Fibroblast of villous mesenchyme (primary cell): Measurements from ENCODE around the gene CHD9. TPM values are rescaled to one million over a fixed set of nuclear protein-coding genes. Genes with fewer than 3 reads are reported as not detected.
A peak's percentile ranks its signal among the peaks of the same experiment; 100 is the strongest.

ENCODE experiments used
- DNase-seq: peaks from one replicate; pipeline ENCODE4 v3.0.0-alpha.2; 2010; ENCODE audit warnings: low read depth
- H3K4me3 ChIP-seq: 2 replicates; pipeline ENCODE4 v1.5.1; 2011; ENCODE audit warnings: low read depth, mild to moderate bottlenecking, low read length
- CTCF ChIP-seq: IDR thresholded peaks from 2 replicates; pipeline ENCODE4 v1.5.1; 2012; ENCODE audit warnings: low read depth, mild to moderate bottlenecking, low read length; ENCODE audit not compliant: insufficient read depth
- total RNA-seq: library from RNA; depleted of rRNA; stranded (reverse); fragments of >200 nt; gene quantifications from 2 replicates; pipeline ENCODE4 v1.2.3, GENCODE V29; 2012

CHD9 gene
- total RNA-seq, 1 donor, result 102 TPM

DNA sequence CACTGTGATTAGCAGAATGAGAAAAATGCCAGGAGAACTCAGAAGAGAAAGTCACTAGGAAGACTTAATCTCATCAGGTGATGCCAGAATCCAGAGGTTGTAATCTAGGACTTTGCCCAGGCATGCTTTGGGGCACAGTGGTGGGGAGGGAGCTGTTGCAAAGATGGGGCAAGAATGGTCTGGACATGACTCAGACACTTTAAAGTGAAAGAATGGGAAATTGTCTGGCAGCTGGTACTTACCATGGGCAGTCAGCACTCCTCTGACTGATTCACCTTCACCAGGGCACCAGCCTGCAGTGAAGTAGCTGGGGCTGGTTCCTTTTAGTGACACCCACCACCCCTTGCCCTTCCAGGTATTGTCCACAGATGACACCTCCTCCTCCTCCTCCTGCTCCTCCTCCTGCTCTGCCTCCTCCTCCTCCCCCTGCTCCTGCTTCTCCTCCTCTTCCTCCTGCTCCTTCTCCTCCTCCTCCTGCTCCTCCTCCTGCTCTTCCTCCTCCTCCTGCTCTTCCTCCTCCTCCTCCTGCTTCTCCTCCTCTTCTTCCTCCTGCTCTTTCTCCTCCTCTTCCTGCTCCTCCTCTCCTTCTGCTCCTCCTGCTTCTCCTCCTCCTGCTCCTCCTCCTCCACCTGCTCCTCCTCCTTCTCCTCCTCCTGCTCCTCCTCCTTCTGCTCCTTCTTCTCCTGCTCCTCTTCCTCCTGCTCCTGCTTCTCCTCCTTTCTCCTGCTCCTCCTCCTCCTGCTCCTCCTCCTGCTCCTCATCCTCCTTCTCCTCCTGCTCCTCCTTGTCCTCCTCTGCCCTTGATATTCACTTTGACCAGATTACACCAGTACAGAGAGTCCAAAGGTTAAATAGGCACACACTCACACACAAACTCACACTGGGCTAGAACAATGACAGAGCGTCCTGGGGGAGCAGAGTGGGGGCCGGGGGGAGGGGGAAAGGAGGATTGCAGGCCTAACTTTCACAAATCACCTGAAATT, 2.0 kb upstream of the CHD9 start, which contains the start of gene CHD9NB:
Gene CHD9NB (minus strand): TSS at position 379 of the 983 bp plus-strand sequence. CDS start 8,739 bp downstream, outside the sequence.
- peak; percentile 91 for DNase-seq
- peak within 1 kb of the TSS; percentile 56 for H3K4me3 ChIP-seq
- TF ChIP-seq CTCF, result no peak

DNA sequence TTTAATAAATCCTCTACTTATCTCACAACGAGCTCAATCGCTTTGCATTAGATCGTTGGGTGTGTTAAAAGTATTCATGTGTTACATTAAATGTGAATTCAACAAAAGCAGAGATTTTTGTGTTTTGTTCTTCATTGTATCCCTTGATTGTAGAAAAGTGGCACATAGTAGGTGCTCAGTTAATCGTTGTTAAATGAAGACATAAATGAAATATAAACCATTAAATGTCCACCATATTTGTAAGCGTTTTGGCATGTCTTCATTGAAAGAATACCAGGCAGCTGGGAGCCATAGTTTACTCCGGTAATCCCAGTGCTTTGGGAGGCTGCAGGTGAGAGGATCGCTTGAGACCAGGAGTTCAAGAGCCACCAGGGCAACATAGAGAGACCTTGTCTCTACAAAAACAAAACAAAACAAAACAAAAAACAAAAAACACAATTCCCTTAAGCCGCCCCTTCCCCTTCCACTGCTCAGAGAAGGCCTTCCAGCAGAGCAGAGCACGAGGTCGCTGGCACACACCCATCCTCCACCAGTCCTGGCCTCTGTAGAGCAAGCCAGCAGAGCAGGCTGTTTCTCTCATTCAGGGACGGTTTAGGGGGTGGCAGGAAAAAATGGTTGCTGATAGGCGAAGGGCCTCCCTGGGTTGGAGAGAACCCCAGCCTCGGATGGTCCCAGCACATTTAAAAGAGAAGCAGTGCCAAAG, 673 bp upstream of the CHD9 start:
- DNase-seq, result no peak
- TF ChIP-seq CTCF, result no peak
- peak overlapping the region; percentile 61 for H3K4me3 ChIP-seq

GRCh38 chr16:53055541-53056391, 975 bp downstream of the CHD9 start:
- peak overlapping the region; percentile 61 for H3K4me3 ChIP-seq

DNA sequence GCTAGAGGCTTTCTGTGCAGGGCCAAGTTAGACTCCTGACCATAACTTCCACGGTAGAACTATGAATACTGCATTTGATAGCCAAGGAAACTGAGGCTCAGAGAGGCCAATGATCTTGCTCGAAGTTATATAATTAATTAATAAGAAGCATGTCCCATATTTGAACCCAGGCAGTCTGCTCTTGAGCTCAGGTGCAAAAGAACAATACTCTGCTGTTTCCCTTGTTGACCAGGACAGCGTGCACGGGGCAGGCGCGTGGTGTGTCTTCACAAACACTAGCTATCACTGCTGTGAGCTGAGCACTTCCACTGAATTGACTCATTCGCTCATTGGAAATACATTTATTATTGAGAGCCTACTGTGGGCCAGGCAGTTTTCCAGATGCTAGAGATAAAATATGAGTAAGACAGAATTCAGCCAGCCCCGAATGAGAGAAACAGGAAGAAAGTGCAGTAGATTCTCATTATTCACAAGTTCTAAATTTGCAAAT, 1.6 kb downstream of the CHD9 start:
- H3K4me3 ChIP-seq, result no peak overlapping the region

More at GRCh38 chr16:53055541-53056391, 975 bp downstream of the CHD9 start:
- DNase-seq, result peak; percentile 97
- no peak for TF ChIP-seq CTCF

GRCh38 chr16:53057658-53058057, 2.9 kb downstream of the CHD9 start:
- H3K4me3 ChIP-seq, result no peak overlapping the region
- no peak for TF ChIP-seq CTCF
- no peak for DNase-seq

More for the DNA sequence above, 1.6 kb downstream of the CHD9 start:
- DNase-seq, result peak; percentile 57
- TF ChIP-seq CTCF, result no peak

GRCh38 chr16:53058441-53058840, 3.6 kb downstream of the CHD9 start:
- DNase-seq, result peak; percentile 29
- H3K4me3 ChIP-seq, result no peak overlapping the region
- no peak for TF ChIP-seq CTCF
